ENCODE measurements around the gene FAT1. TPM values are rescaled to one million over a fixed set of nuclear protein-coding genes. Genes with fewer than 3 reads are reported as not detected.

The FAT1 gene
- total and polyA plus RNA-seq, 2 donors (not counting 3 experiments of a cell fraction or from before 2014, with no cell fraction given): 9.2 to 9.8 TPM

DNA sequence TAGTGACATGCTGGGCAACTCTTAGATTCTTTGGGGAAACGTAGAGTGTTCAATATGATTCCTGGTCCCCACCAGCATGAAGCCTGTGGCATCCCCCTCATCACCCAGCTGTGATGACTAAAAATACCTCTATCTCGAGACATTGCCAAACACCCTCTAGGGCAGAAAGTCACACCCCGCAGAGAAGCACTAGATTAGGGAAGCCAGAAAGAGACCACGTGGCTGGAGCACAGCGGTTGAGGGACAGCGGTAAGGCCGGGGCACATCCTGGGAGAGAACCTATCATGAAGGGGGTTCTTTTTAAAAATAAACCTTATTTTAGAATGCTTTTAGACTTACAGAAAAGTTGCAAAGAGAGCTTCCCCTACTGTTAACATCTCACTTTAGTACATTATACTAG is 11.0 kb downstream of the FAT1 start:
- Histone ChIP-seq H3K9me1 (replicated peaks; ENCODE audit: control insufficient read depth, extremely low read depth, insufficient read depth, low read length) (no peaks in the 10 kb centered on the region), H3K4me1 (ENCODE audit: control insufficient read depth, extremely low read depth, insufficient read depth, low read length) (no peaks in the 10 kb centered on the region), H3K4me3 (replicated peaks in 1 of 3; ENCODE audit: insufficient read depth in 1 of 3, low read depth in 1 of 3, low read length in 3 of 3) (no peak overlapping the region), H3K36me3 (ENCODE audit: control insufficient read depth in 2 of 2, extremely low read depth in 1 of 2, insufficient read depth in 2 of 2, low read length in 2 of 2) (no peaks in the 10 kb centered on the region), H3K79me2 (ENCODE audit: control insufficient read depth, insufficient read depth, low read length) (no peaks in the 10 kb centered on the region), H3K27me3 (ENCODE audit: control insufficient read depth in 2 of 2, insufficient read depth in 2 of 2, low read length in 2 of 2) (no peaks in the 10 kb centered on the region), H3K9ac (replicated peaks; ENCODE audit: extremely low read depth, insufficient read depth, low read length) (no peak overlapping the region), H2AFZ (ENCODE audit: low read depth, low read length) (no peak overlapping the region), H3K4me2 (ENCODE audit: insufficient read depth, low read length) (no peak overlapping the region), H3K9me3 (replicated peaks; ENCODE audit: control insufficient read depth, insufficient read depth, low read length) (no peaks in the 10 kb centered on the region), H4K20me1 (replicated peaks; ENCODE audit: control insufficient read depth, extremely low read depth, insufficient read depth, low read length) (no peaks in the 10 kb centered on the region), H3K27ac (ENCODE audit: insufficient read depth, low read depth, low read length) (no peak overlapping the region)
- ChIA-PET POLR2A (no interaction called here), CTCF (no interaction called here)
- TF ChIP-seq GATA2 (IDR thresholded peaks at IDR 0.05; ENCODE audit: insufficient read depth, insufficient read length, low read depth, low read length): no peak
- no peak for TF ChIP-seq POLR2AphosphoS5 (IDR thresholded peaks at IDR 0.05; ENCODE audit: insufficient read depth, low read depth, low read length)
- TF ChIP-seq FOS (IDR thresholded peaks at IDR 0.05; ENCODE audit: borderline replicate concordance, insufficient read depth, low read length): no peak
- no peak for TF ChIP-seq POLR2A (IDR thresholded peaks at IDR 0.05; ENCODE audit: low read depth, low read length)
- TF ChIP-seq JUN (IDR thresholded peaks at IDR 0.05; ENCODE audit: borderline replicate concordance, insufficient read depth, insufficient read length, low read depth): no peak
- no peak for TF ChIP-seq EZH2 (IDR thresholded peaks at IDR 0.05; ENCODE audit: borderline replicate concordance, low read depth, low read length, severe bottlenecking)
- TF ChIP-seq, protein P1, sequence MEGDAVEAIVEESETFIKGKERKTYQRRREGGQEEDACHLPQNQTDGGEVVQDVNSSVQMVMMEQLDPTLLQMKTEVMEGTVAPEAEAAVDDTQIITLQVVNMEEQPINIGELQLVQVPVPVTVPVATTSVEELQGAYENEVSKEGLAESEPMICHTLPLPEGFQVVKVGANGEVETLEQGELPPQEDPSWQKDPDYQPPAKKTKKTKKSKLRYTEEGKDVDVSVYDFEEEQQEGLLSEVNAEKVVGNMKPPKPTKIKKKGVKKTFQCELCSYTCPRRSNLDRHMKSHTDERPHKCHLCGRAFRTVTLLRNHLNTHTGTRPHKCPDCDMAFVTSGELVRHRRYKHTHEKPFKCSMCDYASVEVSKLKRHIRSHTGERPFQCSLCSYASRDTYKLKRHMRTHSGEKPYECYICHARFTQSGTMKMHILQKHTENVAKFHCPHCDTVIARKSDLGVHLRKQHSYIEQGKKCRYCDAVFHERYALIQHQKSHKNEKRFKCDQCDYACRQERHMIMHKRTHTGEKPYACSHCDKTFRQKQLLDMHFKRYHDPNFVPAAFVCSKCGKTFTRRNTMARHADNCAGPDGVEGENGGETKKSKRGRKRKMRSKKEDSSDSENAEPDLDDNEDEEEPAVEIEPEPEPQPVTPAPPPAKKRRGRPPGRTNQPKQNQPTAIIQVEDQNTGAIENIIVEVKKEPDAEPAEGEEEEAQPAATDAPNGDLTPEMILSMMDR (IDR thresholded peaks at IDR 0.05; ENCODE audit: extremely low read depth in 1 of 2, insufficient read depth in 1 of 2, low read depth in 1 of 2, low read length in 2 of 2): no peak
- TF ChIP-seq, protein P2, sequence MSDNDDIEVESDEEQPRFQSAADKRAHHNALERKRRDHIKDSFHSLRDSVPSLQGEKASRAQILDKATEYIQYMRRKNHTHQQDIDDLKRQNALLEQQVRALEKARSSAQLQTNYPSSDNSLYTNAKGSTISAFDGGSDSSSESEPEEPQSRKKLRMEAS (IDR thresholded peaks at IDR 0.05; ENCODE audit: insufficient read depth, insufficient read length): no peak
- no peak for TF ChIP-seq MYC (IDR thresholded peaks at IDR 0.05; ENCODE audit: low read depth, low read length)
- DNase-seq (ENCODE audit: low read depth, low spot score): no peak
- no TSS peak for BruUV-seq (replicated peaks)
- dilution Hi-C loops (cut with MboI; ENCODE audit: extremely low pct_ligation_motif_present, low sequenced_read_pairs) (no loop called here), intact Hi-C loops (cut with micrococcal nuclease) (no loop called here)
- FAIRE-seq: no peak
